HEK293 (cell line): Measurements from ENCODE around the gene ARL3.

Source experiments
- AEBP2 ChIP-seq: fragments of 450-650 bp; formaldehyde crosslinking; IDR thresholded peaks from 2 replicates; pipeline ENCODE4 v1.5.1; 2016; ENCODE audit warnings: missing biosample characterization, missing genetic modification characterization, borderline replicate concordance
- BCL6B ChIP-seq: fragments of 450-650 bp; formaldehyde crosslinking; IDR thresholded peaks from 2 replicates; pipeline ENCODE4 v1.5.1; 2017; ENCODE audit warnings: missing biosample characterization, missing genetic modification characterization
- HIC1 ChIP-seq: fragments of 450-650 bp; formaldehyde crosslinking; IDR thresholded peaks from 2 replicates; pipeline ENCODE4 v1.5.1; 2016; ENCODE audit warnings: missing biosample characterization, missing genetic modification characterization
- HOXC10 ChIP-seq: sonication (generic); formaldehyde crosslinking; IDR thresholded peaks from 2 replicates; pipeline ENCODE4 v1.8.1; 2023; ENCODE audit warnings: mild to moderate bottlenecking, missing genetic modification reagents
- HOXD13 ChIP-seq: sonication (generic); formaldehyde crosslinking; IDR thresholded peaks from 2 replicates; pipeline ENCODE4 v1.8.0; 2022; ENCODE audit warnings: missing genetic modification reagents, borderline replicate concordance
- ZBTB20 ChIP-seq: fragments of 450-650 bp; formaldehyde crosslinking; IDR thresholded peaks from 2 replicates; pipeline ENCODE4 v1.5.1; 2016; ENCODE audit warnings: missing biosample characterization, missing genetic modification characterization
- ZBTB7A ChIP-seq: fragments of 450-650 bp; formaldehyde crosslinking; IDR thresholded peaks from 2 replicates; pipeline ENCODE4 v1.5.1; 2016; ENCODE audit warnings: low read depth, missing biosample characterization, missing genetic modification characterization
- ZFP41 ChIP-seq: fragments of 450-650 bp; formaldehyde crosslinking; IDR thresholded peaks from 2 replicates; pipeline ENCODE4 v1.5.1; 2016; ENCODE audit warnings: missing biosample characterization, missing genetic modification characterization, borderline replicate concordance
- ZNF10 ChIP-seq: fragments of 450-650 bp; formaldehyde crosslinking; IDR thresholded peaks from 2 replicates; pipeline ENCODE4 v1.5.1; 2017; ENCODE audit warnings: missing biosample characterization, missing genetic modification characterization
- ZNF138 ChIP-seq: fragments of 450-650 bp; formaldehyde crosslinking; IDR thresholded peaks from 2 replicates; pipeline ENCODE4 v1.5.1; 2016; ENCODE audit warnings: missing biosample characterization, missing genetic modification characterization, borderline replicate concordance
- ZNF214 ChIP-seq: fragments of 450-650 bp; formaldehyde crosslinking; IDR thresholded peaks from 2 replicates; pipeline ENCODE4 v1.5.1; 2017; ENCODE audit warnings: missing biosample characterization, mild to moderate bottlenecking, missing genetic modification characterization, borderline replicate concordance
- ZNF221 ChIP-seq: fragments of 450-650 bp; formaldehyde crosslinking; IDR thresholded peaks from 2 replicates; pipeline ENCODE4 v1.5.1; 2017; ENCODE audit warnings: missing biosample characterization, missing genetic modification characterization, borderline replicate concordance
- ZNF248 ChIP-seq: fragments of 450-650 bp; formaldehyde crosslinking; IDR thresholded peaks from 2 replicates; pipeline ENCODE4 v1.5.1; 2017; ENCODE audit warnings: missing biosample characterization, missing genetic modification characterization
- ZNF280C ChIP-seq: fragments of 450-650 bp; formaldehyde crosslinking; IDR thresholded peaks from 2 replicates; pipeline ENCODE4 v1.5.1; 2016; ENCODE audit warnings: missing biosample characterization, missing genetic modification characterization
- ZNF292 ChIP-seq: fragments of 450-650 bp; formaldehyde crosslinking; IDR thresholded peaks from 2 replicates; pipeline ENCODE4 v1.5.1; 2016; ENCODE audit warnings: low read depth, missing biosample characterization, missing genetic modification characterization, borderline replicate concordance
- ZNF48 ChIP-seq: fragments of 450-650 bp; formaldehyde crosslinking; IDR thresholded peaks from 2 replicates; pipeline ENCODE4 v1.5.1; 2016; ENCODE audit warnings: missing biosample characterization, missing genetic modification characterization
- ZNF518A ChIP-seq: fragments of 450-650 bp; formaldehyde crosslinking; conservative IDR thresholded peaks from 2 replicates; pipeline ENCODE4 v1.5.1; 2016; ENCODE audit warnings: low read depth, missing biosample characterization, missing genetic modification characterization
- ZNF596 ChIP-seq: fragments of 450-650 bp; IDR thresholded peaks from 2 replicates; pipeline ENCODE4 v1.5.0; 2018; ENCODE audit warnings: missing biosample characterization, mild to moderate bottlenecking, missing genetic modification characterization, moderate library complexity
- ZNF639 ChIP-seq: fragments of 450-650 bp; formaldehyde crosslinking; IDR thresholded peaks from 2 replicates; pipeline ENCODE4 v1.5.1; 2016; ENCODE audit warnings: missing biosample characterization, missing genetic modification characterization
- ZNF664 ChIP-seq: fragments of 450-650 bp; formaldehyde crosslinking; IDR thresholded peaks from 2 replicates; pipeline ENCODE4 v1.5.1; 2016; ENCODE audit warnings: missing biosample characterization, missing genetic modification characterization
- ZNF677 ChIP-seq: fragments of 450-650 bp; IDR thresholded peaks from 2 replicates; pipeline ENCODE4 v1.5.0; 2018; ENCODE audit warnings: missing biosample characterization, mild to moderate bottlenecking, missing genetic modification characterization, moderate library complexity
- ZNF791 ChIP-seq: fragments of 450-650 bp; formaldehyde crosslinking; IDR thresholded peaks from 2 replicates; pipeline ENCODE4 v1.5.1; 2016; ENCODE audit warnings: missing biosample characterization, missing genetic modification characterization

ARL3 gene

GRCh38 chr10:102645741-102646609 is 68.2 kb downstream of the ARL3 start (continued):
- no peak for TF ChIP-seq AEBP2 (tag by site-specific recombination)
- TF ChIP-seq ZNF518A (tag by site-specific recombination), result no peak
- TF ChIP-seq ZNF664 (tag by site-specific recombination), result no peak
- TF ChIP-seq HOXD13 (CRISPR knock-in tag), result no peak
- TF ChIP-seq HOXC10 (CRISPR knock-in tag), result no peak
- TF ChIP-seq HIC1 (tag by site-specific recombination), result peak; percentile 57
- TF ChIP-seq ZNF214 (tag by site-specific recombination), result no peak
- TF ChIP-seq ZBTB7A, result no peak
- no peak for TF ChIP-seq ZNF138 (tag by site-specific recombination)
- no peak for TF ChIP-seq ZNF248
- TF ChIP-seq ZFP41 (tag by site-specific recombination), result no peak
- TF ChIP-seq BCL6B (tag by site-specific recombination), result no peak
- TF ChIP-seq ZNF596 (tag by site-specific recombination), result no peak
- TF ChIP-seq ZNF292 (tag by site-specific recombination), result no peak
- no peak; the same call in 1 of the 2 replicates for TF ChIP-seq ZNF639 (tag by site-specific recombination)
- TF ChIP-seq ZNF221 (tag by site-specific recombination), result no peak
- TF ChIP-seq ZNF48 (tag by site-specific recombination), result no peak
- TF ChIP-seq ZNF10 (tag by site-specific recombination), result no peak
- no peak for TF ChIP-seq ZNF791
- TF ChIP-seq ZBTB20 (tag by site-specific recombination), result no peak; the same call in none of the 2 replicates
- TF ChIP-seq ZNF677 (tag by site-specific recombination), result no peak
- no peak for TF ChIP-seq ZNF280C (tag by site-specific recombination)
